Forelimb muscle (tissue), 1 donor: ENCODE measurements around the gene TIPARP. TPM values are rescaled to one million over a fixed set of nuclear protein-coding genes. Genes with fewer than 3 reads are reported as not detected.

Experiments used
- DNase-seq: peaks from one replicate; pipeline ENCODE4 v3.0.0-alpha.2; 2013; ENCODE audit warnings: low read depth
- polyA plus RNA-seq: library from polyadenylated mRNA; unstranded; fragments of 120-200 nt; gene quantifications from one replicate; pipeline ENCODE4 v1.2.1, GENCODE V29; 2013; ENCODE audit not compliant: insufficient read length

TIPARP gene, protein sequence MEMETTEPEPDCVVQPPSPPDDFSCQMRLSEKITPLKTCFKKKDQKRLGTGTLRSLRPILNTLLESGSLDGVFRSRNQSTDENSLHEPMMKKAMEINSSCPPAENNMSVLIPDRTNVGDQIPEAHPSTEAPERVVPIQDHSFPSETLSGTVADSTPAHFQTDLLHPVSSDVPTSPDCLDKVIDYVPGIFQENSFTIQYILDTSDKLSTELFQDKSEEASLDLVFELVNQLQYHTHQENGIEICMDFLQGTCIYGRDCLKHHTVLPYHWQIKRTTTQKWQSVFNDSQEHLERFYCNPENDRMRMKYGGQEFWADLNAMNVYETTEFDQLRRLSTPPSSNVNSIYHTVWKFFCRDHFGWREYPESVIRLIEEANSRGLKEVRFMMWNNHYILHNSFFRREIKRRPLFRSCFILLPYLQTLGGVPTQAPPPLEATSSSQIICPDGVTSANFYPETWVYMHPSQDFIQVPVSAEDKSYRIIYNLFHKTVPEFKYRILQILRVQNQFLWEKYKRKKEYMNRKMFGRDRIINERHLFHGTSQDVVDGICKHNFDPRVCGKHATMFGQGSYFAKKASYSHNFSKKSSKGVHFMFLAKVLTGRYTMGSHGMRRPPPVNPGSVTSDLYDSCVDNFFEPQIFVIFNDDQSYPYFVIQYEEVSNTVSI
- 8.6 TPM for polyA plus RNA-seq

GRCh38 chr3:156674046-156674910 lies at the start of gene TIPARP:
Gene TIPARP, plus strand, starts transcription at chr3:156674590. Its CDS starts 3,108 bp downstream, at chr3:156677698.
- DNase-seq: peak; percentile 96

DNA sequence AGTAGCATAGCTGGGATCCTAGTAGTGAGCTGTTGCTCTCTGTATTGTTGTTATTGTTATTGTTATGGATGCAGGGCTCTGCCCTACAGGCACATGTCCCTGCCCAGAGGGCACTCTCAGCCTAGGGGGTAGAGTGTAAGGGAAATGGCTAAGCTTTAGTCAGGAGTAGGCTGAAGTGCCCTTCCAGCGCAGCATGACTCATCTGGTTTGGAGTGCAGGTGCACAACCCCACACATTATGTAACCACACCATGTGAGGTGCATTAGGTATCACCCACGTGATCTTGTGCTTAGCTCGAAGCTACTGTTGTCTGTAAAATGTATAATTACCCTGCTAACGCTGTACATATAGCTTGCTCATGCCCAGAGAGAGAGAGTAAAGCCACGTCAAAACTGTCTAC lies 48.3 kb upstream of the TIPARP start:
- DNase-seq: no peak

GRCh38 chr3:156627946-156628569 lies 46.3 kb upstream of the TIPARP start:
- no peak for DNase-seq

DNA sequence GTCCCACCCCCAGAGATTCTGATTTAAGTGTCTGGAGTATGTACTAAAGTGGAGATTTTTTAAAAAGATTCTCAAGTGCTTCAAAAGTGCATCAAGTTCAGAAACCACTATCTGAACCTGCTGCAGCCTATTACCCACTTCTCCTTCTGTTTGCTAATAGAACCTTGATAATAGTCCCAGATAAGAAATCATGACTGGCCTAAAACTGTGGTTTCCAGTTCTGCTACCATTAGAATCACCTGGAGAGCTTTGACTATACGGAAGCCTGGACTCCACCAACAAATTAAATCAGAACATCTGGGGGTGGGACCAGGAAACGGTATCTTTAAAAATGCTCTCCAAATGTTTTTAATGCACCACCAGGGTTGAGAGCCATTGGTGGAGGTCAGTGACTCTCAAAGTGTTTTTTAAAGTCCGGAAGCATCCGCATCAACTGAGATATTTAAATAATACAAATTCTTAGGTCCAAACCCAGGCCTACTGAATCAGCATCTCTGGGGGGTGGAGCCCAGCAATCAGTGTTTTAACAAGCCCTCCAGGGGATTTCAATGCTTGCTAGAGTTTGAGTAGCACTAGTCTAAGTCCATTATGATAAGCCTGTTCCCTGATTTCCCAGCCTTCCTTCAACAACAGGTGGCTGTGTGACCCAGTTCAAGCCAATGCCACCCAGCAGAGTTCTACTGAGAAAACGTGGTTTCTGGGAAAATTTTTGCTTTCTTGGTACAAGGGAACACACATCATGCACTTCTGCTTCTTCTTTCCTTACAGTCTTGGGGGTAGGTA lies 45.4 kb upstream of the TIPARP start:
- DNase-seq: no peak

- no peak for DNase-seq
Measured at GRCh38 chr3:156630081-156630772, 44.2 kb upstream of the TIPARP start.

DNA sequence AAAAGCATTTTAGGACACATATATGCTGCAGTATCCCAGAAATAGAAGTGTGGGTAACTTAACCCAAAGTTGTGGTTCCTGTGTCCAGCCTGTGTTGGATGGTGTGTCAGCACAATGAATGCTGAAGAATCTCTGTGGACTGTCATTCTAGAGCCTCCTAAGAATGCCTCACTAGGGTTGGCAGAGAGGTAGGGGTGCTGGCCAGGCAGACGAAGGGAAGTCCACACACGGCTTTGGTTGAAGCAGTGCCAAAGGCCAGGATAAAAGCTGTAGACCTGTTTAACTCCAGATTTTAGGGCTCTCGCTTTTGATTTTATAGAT lies 43.7 kb upstream of the TIPARP start:
- DNase-seq: no peak

DNA sequence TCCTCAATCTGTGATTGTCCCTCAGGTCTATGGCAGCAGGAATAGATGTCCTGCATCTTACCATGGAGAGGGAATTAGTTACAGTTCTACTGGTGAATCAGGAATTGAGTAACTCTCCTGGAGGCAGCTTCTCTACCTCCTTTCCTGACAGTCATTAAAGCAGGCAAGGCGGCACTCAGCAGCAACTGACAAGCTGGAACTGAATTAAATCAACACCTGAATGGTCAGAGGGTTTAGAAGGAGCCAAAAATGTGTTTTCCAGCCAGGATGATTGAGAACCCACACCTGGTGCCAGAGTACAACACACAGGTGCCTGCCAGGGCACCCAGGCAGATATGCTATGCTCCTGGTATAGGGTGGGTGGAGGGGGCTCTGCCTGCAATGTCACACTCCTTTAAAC lies 43.1 kb upstream of the TIPARP start:
- DNase-seq: no peak

DNA sequence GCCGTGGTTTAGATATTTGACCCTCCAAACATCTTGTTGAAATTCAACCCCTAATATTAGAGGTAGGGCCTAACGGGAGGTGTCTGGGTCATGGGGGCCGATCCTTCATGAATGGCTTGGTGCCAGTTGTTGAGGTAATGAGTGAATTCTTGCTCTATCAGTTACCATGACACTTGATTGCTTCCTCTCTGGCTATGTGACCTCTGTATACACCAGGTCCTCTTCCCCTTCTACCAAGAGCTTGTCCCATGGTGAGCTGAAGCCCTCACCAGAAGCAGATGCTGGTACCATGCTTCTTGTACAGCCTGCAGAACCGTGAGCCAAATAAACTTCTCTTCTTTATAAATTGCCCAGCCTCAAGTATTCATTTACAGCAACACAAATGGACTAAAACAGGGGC lies 41.8 kb upstream of the TIPARP start:
- no peak for DNase-seq

DNA sequence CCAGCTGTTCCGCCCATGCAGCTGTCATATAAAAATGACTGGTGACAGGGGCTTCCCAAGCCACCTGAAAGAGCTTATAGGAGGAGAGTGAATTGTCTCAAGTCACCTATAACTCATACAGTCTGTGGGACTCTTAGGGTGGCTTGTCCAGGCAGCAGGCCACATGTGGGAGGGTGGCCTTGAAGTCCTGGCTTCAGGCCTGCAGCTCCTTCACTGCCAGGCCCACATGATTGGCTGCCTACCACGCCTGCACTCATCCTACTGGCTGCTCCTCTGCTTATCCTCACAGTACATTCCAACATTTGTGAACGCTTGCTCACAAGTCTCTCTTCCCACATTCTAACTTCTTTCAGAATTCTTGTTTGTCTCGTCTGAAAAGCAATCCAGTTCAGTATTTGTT lies 41.1 kb upstream of the TIPARP start:
- no peak for DNase-seq

- DNase-seq: no peak
Measured at GRCh38 chr3:156635034-156635433, 39.4 kb upstream of the TIPARP start.

DNA sequence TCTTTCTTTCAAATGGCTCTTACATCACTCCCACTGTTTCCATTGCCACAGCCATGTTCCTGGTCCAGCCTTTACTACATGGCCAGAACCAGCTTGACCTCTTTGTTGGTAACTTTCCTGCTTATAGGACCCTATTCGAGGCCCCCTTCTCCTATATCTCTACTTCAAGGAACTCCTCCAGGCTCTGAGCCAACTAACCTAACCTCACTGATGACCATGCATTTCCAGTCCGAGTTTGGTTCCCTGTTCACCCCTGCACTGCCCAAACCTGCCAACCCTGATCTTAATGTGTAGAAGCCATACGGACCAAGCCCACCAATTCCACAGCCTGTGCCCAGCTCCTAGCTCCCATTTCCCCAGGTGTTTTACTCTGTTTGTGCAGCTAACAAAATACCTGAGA lies 38.4 kb upstream of the TIPARP start:
- no peak for DNase-seq

DNA sequence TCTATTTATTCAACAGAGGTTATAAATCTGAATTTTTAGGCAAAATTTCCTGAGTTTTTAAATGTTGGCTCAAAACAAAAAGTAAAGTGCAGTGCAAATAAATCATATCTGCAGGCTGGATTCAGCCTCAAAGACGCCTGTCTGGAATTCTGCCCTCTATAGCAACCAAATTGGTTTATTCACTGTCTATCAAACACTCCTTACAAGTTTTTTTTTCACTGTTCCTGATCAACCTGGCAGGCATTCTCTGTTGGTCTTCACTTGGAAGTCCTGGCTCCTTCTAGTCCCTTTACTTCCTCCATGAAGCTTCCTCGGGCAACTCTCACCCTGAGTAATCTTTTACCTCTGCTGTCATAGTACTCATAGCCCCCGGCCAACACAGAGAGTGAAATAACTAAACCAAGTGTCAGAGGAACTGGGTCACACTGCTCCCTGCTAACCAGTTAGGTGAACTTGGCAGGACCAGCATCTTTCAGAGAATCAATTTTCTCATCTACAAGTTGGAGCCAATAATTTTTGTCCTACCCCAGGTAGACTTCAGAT lies 36.8 kb upstream of the TIPARP start:
- no peak for DNase-seq

- no peak for DNase-seq
Measured at GRCh38 chr3:156638271-156638670, 36.1 kb upstream of the TIPARP start.

GRCh38 chr3:156639414-156640023 lies 34.9 kb upstream of the TIPARP start:
- no peak for DNase-seq

- no peak for DNase-seq
Measured at GRCh38 chr3:156641618-156641975, 32.8 kb upstream of the TIPARP start.

DNA sequence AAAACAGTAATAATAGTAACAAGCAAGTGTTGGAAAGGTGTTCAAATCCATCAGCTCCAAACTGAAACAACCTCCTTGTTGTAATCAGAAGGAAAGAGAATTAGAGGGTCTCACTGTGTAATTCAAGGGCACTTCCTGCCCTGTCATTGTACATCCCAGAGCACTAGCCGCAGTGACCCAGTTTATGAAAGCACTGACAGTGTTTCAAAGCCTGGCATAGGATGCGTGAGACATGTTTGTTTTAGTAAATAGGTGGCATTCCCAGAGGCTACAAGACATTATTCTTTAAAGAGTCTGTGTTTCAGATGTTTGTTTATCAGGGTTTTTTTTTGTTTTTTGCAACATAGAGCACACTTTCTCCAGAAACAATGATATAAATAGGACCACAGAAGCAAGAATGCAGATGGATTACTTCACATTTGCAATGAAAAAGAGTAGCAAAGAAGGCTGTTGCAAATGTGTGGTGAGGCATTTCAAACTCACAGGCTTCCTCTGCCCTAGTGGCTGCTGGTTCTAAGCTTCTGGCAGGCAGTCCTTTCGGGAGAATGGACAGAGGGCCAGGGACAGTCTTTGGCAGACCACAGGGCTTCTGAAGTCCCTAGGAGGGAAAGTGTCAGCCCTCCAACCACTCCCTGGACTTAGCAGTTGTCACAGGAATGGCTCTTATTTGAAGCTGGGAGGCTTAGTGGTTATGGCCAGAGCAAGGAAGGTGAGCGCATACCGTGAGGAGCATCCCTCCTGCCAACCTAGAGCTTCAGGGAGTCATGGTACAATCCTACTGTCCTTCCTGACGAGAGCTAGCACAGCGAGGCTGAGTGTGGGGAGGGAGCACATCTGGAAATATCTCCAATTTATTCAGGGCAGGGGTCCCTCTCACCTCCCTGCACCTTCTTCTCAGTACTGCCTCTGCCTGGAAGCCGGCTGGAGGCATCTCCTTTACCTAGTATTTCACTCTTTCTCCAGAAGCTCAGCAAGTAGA lies 31.4 kb upstream of the TIPARP start:
- no peak for DNase-seq

GRCh38 chr3:156643729-156644389 lies 30.5 kb upstream of the TIPARP start:
- DNase-seq: no peak

DNA sequence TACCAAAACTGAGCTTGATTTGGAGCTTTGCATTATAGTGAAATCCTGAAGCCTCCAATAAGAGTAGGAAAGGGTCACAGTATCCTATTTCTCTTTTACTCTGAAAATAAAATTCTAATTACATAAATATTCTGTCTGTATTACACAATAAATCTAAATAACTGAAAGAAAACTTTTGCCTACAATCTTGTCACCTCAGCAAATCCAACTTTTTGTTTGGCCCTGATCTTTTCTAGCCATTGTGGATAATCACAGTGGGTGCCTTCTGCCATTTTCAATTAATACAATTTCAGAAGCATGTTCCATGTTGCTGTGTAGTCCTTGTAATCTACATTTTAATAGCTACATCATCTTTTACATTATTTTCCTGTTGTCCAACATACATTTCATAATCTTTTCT lies 29.4 kb upstream of the TIPARP start:
- DNase-seq: no peak
